HG03280 (cell line): ENCODE results near the gene CDC42EP1.
"Not testable (repeated sequence)": the region's sequence is repeated elsewhere in the genome, so short reads cannot be mapped to it uniquely, and the experiment has no call there.

ENCODE experiments used
- ATAC-seq: cut with Tn5 transposase; IDR thresholded peaks from one replicate; pipeline ENCODE4 v1.9.1; 2021; ENCODE audit warnings: mild to moderate bottlenecking, moderate library complexity; ENCODE audit not compliant: unreplicated experiment

Gene CDC42EP1

GRCh38 chr22:37575490-37576003 is 15.3 kb downstream of the CDC42EP1 start:
- no peak for ATAC-seq

- no peak for ATAC-seq
Measured at GRCh38 chr22:37578002-37578401, 17.7 kb downstream of the CDC42EP1 start.

GRCh38 chr22:37581504-37581903 is 21.2 kb downstream of the CDC42EP1 start:
- ATAC-seq: no peak

GRCh38 chr22:37582526-37582925 is 22.2 kb downstream of the CDC42EP1 start:
- ATAC-seq: no peak

- no peak for ATAC-seq
Measured at GRCh38 chr22:37588546-37589215, 28.4 kb downstream of the CDC42EP1 start.

- no peak for ATAC-seq
Measured at GRCh38 chr22:37589636-37590035, 29.4 kb downstream of the CDC42EP1 start.

GRCh38 chr22:37591081-37591480 is 30.8 kb downstream of the CDC42EP1 start:
- ATAC-seq: not testable (repeated sequence)

GRCh38 chr22:37591823-37592404 is 31.6 kb downstream of the CDC42EP1 start:
- no peak for ATAC-seq

GRCh38 chr22:37594237-37594636 is 34.0 kb downstream of the CDC42EP1 start:
- ATAC-seq: no peak

GRCh38 chr22:37599153-37599552 is 38.9 kb downstream of the CDC42EP1 start:
- no peak for ATAC-seq

- ATAC-seq: no peak
Measured at GRCh38 chr22:37601203-37601539, 40.9 kb downstream of the CDC42EP1 start.

GRCh38 chr22:37601540-37602442 is 41.5 kb downstream of the CDC42EP1 start:
- no peak for ATAC-seq

GRCh38 chr22:37602546-37603277 is 42.4 kb downstream of the CDC42EP1 start:
- ATAC-seq: not testable (repeated sequence)

- ATAC-seq: no peak
Measured at GRCh38 chr22:37604074-37604473, 43.8 kb downstream of the CDC42EP1 start.

- ATAC-seq: no peak
Measured at GRCh38 chr22:37604875-37605274, 44.6 kb downstream of the CDC42EP1 start.

GRCh38 chr22:37607010-37607934 is 47.0 kb downstream of the CDC42EP1 start:
- ATAC-seq: no peak

- ATAC-seq: no peak
Measured at GRCh38 chr22:37607935-37608476, 47.7 kb downstream of the CDC42EP1 start.

- peak; percentile 78 for ATAC-seq
Measured at GRCh38 chr22:37608477-37609239, 48.4 kb downstream of the CDC42EP1 start, which contains the start of gene GGA1. GGA1 (plus strand) TSS chr22:37608834; CDS start chr22:37608861, 27 bp downstream.
